ENCODE data around the gene SNX13.

GRCh38 chr7:17769918-17770317 lies 170.4 kb downstream of the SNX13 start:
- TF ChIP-seq CTCF (IDR thresholded peaks at IDR 0.05), result peak; percentile 61
- no peak for TF ChIP-seq EZH2 (IDR thresholded peaks at IDR 0.05; ENCODE audit: borderline replicate concordance, insufficient read depth, low read depth, low read length, poor library complexity, severe bottlenecking)
